ENCODE measurements around the gene MRPL46. TPM values are rescaled to one million over a fixed set of nuclear protein-coding genes. Genes with fewer than 3 reads are reported as not detected.

MRPL46 gene
- 41.4 and 44.2 TPM in 2 replicates for total RNA-seq (2021)
- Bru-seq, nascent RNA: percentile 93 among the genes with signal in this experiment
- BruChase-seq, experiment 1, labeled RNA remaining after a 2-hour chase: percentile 81 among the genes with signal in this experiment
- percentile 73 among the genes with signal in this experiment for BruChase-seq, experiment 2, labeled RNA remaining after a 6-hour chase
- long read RNA-seq, transcript MRPL46-202 (2 exons, 1,002 nt): minor isoform, 5 of 95 reads
- long read RNA-seq, transcript MRPL46-201 (4 exons, 1,019 nt): major isoform, 82 of 95 reads
- long read RNA-seq, partial matches to known transcripts: 1 of 95 reads
- long read RNA-seq, other reads (novel, unspliced or antisense): 7 of 95 reads

GRCh38 chr15:88467073-88467934, at the start of gene MRPL46, which contains the start of gene MRPS11:
Gene MRPL46 (minus strand): TSS chr15:88467388. CDS start chr15:88467377, 11 bp downstream.
Gene MRPS11 (plus strand): TSS chr15:88467708. CDS start chr15:88467718, 10 bp downstream.
- no peaks in the 10 kb centered on the region for H3K4me1 ChIP-seq (ENCODE audit: insufficient read depth, low read length, poor library complexity, severe bottlenecking)
- H3K27me3 ChIP-seq (replicated peaks; ENCODE audit: insufficient read depth, low read depth, low read length, poor library complexity): no peaks in the 10 kb centered on the region
- DNase-seq (ENCODE audit: low spot score): peak; percentile 94
- peaks cover 33% of the 10 kb centered on the region for H3K36me3 ChIP-seq (ENCODE audit: insufficient read depth, low read length, poor library complexity, severe bottlenecking)
- H3K27ac ChIP-seq (ENCODE audit: low read depth, low read length, poor library complexity, severe bottlenecking): peak within 1 kb of the TSS; percentile 98
- TF ChIP-seq EZH2 (IDR thresholded peaks at IDR 0.05; ENCODE audit: borderline replicate concordance, low read depth, low read length, poor library complexity, severe bottlenecking): no peak
- TF ChIP-seq, protein P1, sequence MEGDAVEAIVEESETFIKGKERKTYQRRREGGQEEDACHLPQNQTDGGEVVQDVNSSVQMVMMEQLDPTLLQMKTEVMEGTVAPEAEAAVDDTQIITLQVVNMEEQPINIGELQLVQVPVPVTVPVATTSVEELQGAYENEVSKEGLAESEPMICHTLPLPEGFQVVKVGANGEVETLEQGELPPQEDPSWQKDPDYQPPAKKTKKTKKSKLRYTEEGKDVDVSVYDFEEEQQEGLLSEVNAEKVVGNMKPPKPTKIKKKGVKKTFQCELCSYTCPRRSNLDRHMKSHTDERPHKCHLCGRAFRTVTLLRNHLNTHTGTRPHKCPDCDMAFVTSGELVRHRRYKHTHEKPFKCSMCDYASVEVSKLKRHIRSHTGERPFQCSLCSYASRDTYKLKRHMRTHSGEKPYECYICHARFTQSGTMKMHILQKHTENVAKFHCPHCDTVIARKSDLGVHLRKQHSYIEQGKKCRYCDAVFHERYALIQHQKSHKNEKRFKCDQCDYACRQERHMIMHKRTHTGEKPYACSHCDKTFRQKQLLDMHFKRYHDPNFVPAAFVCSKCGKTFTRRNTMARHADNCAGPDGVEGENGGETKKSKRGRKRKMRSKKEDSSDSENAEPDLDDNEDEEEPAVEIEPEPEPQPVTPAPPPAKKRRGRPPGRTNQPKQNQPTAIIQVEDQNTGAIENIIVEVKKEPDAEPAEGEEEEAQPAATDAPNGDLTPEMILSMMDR (conservative IDR thresholded peaks at IDR 0.05; ENCODE audit: low read depth, low read length): no peak
- ChIA-PET POLR2A (ENCODE audit: low non-redundant PET) (interaction anchor here (0.6 to 0.8 kb wide), 2 partner anchors 11 to 276 kb away, joined by 3 to 8 read pairs; no protein-coding TSS in a partner anchor), CTCF (interaction anchor here (1.0 kb wide), 1 partner anchor 12 kb away, joined by 4 read pairs; no protein-coding TSS in a partner anchor)
- BruUV-seq (replicated peaks): no TSS peak
- no peaks in the 10 kb centered on the region for H3K9me3 ChIP-seq (ENCODE audit: low read depth, low read length, poor library complexity, severe bottlenecking)
- intact Hi-C loops (cut with micrococcal nuclease; ENCODE audit: unreplicated experiment): no loop called here
- peak within 1 kb of the TSS; percentile 82 for H3K4me3 ChIP-seq (ENCODE audit: low read depth, low read length, poor library complexity, severe bottlenecking)

DNA sequence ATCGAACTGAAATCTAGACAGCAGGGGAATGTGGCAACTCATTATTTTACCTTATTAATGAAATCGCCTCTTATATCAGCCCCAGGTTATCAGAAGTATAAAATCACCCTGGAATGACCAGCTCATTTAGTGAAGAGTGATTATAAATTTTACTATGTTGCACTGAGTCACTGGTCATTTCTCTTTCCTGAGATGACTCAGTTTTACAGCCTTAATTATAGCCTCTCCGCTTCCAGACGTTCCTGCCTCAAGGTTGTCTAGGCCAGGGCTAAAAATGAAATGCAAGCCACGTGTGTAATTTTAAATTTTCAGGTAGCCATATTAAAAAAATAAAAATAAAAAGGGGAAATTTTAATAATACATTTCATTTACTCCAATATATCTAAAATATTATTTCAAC, 46.0 kb upstream of the MRPL46 start:
- H3K4me3 ChIP-seq (ENCODE audit: low read depth, low read length, poor library complexity, severe bottlenecking): no peak overlapping the region
- DNase-seq (ENCODE audit: low spot score): no peak
- TF ChIP-seq, protein P1 (conservative IDR thresholded peaks at IDR 0.05; ENCODE audit: low read depth, low read length): no peak
- no peak for TF ChIP-seq EZH2 (IDR thresholded peaks at IDR 0.05; ENCODE audit: borderline replicate concordance, low read depth, low read length, poor library complexity, severe bottlenecking)
- H3K27me3 ChIP-seq (replicated peaks; ENCODE audit: insufficient read depth, low read depth, low read length, poor library complexity): no peaks in the 10 kb centered on the region
- no peaks in the 10 kb centered on the region for H3K4me1 ChIP-seq (ENCODE audit: insufficient read depth, low read length, poor library complexity, severe bottlenecking)
- no peak overlapping the region for H3K27ac ChIP-seq (ENCODE audit: low read depth, low read length, poor library complexity, severe bottlenecking)
- ChIA-PET POLR2A (ENCODE audit: low non-redundant PET) (no interaction called here), CTCF (no interaction called here)
- no peaks in the 10 kb centered on the region for H3K9me3 ChIP-seq (ENCODE audit: low read depth, low read length, poor library complexity, severe bottlenecking)
- intact Hi-C loops (cut with micrococcal nuclease; ENCODE audit: unreplicated experiment): no loop called here
- H3K36me3 ChIP-seq (ENCODE audit: insufficient read depth, low read length, poor library complexity, severe bottlenecking): no peaks in the 10 kb centered on the region
- no TSS peak for BruUV-seq (replicated peaks)

DNA sequence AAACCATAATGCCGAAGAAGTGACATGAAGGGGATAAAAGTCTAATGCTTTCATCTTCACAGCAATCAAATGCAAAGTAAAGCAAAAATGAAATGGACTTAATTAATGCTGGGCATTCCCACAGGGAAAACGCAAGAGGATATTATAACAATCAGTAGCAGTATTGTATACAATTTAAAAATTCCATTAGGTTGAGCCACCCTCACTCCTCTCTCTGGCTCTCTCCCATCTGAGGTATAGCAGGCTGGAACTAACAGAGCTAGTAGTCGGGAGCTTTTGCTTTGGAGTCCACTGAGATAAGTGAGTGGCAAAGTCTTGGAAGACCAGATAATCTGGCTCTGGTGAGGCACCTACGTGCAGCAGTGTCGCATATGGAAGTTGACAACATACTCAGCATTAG, 45.4 kb upstream of the MRPL46 start:
- ChIA-PET POLR2A (ENCODE audit: low non-redundant PET) (no interaction called here), CTCF (no interaction called here)
- H3K9me3 ChIP-seq (ENCODE audit: low read depth, low read length, poor library complexity, severe bottlenecking): no peaks in the 10 kb centered on the region
- BruUV-seq (replicated peaks): no TSS peak
- no peaks in the 10 kb centered on the region for H3K27me3 ChIP-seq (replicated peaks; ENCODE audit: insufficient read depth, low read depth, low read length, poor library complexity)
- intact Hi-C loops (cut with micrococcal nuclease; ENCODE audit: unreplicated experiment): no loop called here
- H3K4me1 ChIP-seq (ENCODE audit: insufficient read depth, low read length, poor library complexity, severe bottlenecking): no peaks in the 10 kb centered on the region
- no peak overlapping the region for H3K27ac ChIP-seq (ENCODE audit: low read depth, low read length, poor library complexity, severe bottlenecking)
- no peak overlapping the region for H3K4me3 ChIP-seq (ENCODE audit: low read depth, low read length, poor library complexity, severe bottlenecking)
- no peaks in the 10 kb centered on the region for H3K36me3 ChIP-seq (ENCODE audit: insufficient read depth, low read length, poor library complexity, severe bottlenecking)
- TF ChIP-seq, protein P1 (conservative IDR thresholded peaks at IDR 0.05; ENCODE audit: low read depth, low read length): no peak
- no peak for TF ChIP-seq EZH2 (IDR thresholded peaks at IDR 0.05; ENCODE audit: borderline replicate concordance, low read depth, low read length, poor library complexity, severe bottlenecking)
- DNase-seq (ENCODE audit: low spot score): no peak
